KMS-11 (cell line): ENCODE data around the gene PHACTR3.

Experiments
- H2AFZ ChIP-seq: fragments of 200-600 bp; sonication (generic); 2 replicates; pipeline ENCODE4 v1.6.1; 2016; ENCODE audit warnings: antibody characterized with exemption, mixed run types, low read depth
- H3K27ac ChIP-seq: fragments of 200-600 bp; sonication (generic); 2 replicates; pipeline ENCODE4 v1.6.1; 2016; ENCODE audit warnings: mild to moderate bottlenecking, mixed run types
- H3K27me3 ChIP-seq: fragments of 200-600 bp; sonication (generic); 2 replicates; pipeline ENCODE4 v1.6.1; 2017; ENCODE audit warnings: mild to moderate bottlenecking, low read depth, mixed run types, moderate library complexity; ENCODE audit not compliant: insufficient read depth
- H3K36me3 ChIP-seq: fragments of 200-600 bp; sonication (generic); 2 replicates; pipeline ENCODE4 v1.6.1; 2017; ENCODE audit warnings: mild to moderate bottlenecking, mixed run types; ENCODE audit not compliant: insufficient read depth
- H3K4me1 ChIP-seq: fragments of 200-600 bp; sonication (generic); 2 replicates; pipeline ENCODE4 v1.6.1; 2016; ENCODE audit warnings: mild to moderate bottlenecking, low read depth, mixed run types; ENCODE audit not compliant: poor library complexity, severe bottlenecking
- H3K4me2 ChIP-seq: fragments of 200-600 bp; sonication (generic); 2 replicates; pipeline ENCODE4 v1.7.0; 2016; ENCODE audit warnings: mild to moderate bottlenecking, mixed run types
- H3K4me3 ChIP-seq: fragments of 200-600 bp; sonication (generic); IDR thresholded peaks from 2 replicates; pipeline ENCODE4 v1.6.1; 2017; ENCODE audit warnings: low read depth, low read length, mixed read lengths; ENCODE audit not compliant: insufficient read depth
- H3K79me2 ChIP-seq: fragments of 200-600 bp; sonication (generic); 2 replicates; pipeline ENCODE4 v1.6.1; 2016; ENCODE audit warnings: low read depth, mixed run types; ENCODE audit not compliant: insufficient read depth
- H3K9ac ChIP-seq: fragments of 200-600 bp; sonication (generic); 2 replicates; pipeline ENCODE4 v1.6.1; 2016; ENCODE audit warnings: mild to moderate bottlenecking, mixed run types
- H4K20me1 ChIP-seq: fragments of 200-600 bp; sonication (generic); 2 replicates; pipeline ENCODE4 v1.6.1; 2016; ENCODE audit warnings: mild to moderate bottlenecking, mixed run types; ENCODE audit not compliant: insufficient read depth
- CTCF ChIP-seq: fragments of 200-600 bp; sonication (generic); conservative IDR thresholded peaks from 2 replicates; pipeline ENCODE4 v1.6.1; 2017; ENCODE audit warnings: low read depth, mild to moderate bottlenecking, antibody characterized with exemption, low read length, moderate library complexity, mixed read lengths

The PHACTR3 gene

GRCh38 chr20:59623133-59623532 lies 18.8 kb downstream of the PHACTR3 start:
- H3K4me1 ChIP-seq = no peaks in the 10 kb centered on the region
- peaks cover 10% of the 10 kb centered on the region; the same call in 1 of the 2 replicates for H3K27me3 ChIP-seq
- no peak overlapping the region for H2AFZ ChIP-seq
- H3K36me3 ChIP-seq = no peaks in the 10 kb centered on the region
- no peak overlapping the region for H3K9ac ChIP-seq
- no peak overlapping the region for H3K4me2 ChIP-seq
- no peaks in the 10 kb centered on the region for H4K20me1 ChIP-seq
- TF ChIP-seq CTCF = no peak
- no peak overlapping the region for H3K4me3 ChIP-seq
- no peaks in the 10 kb centered on the region for H3K79me2 ChIP-seq
- no peak overlapping the region for H3K27ac ChIP-seq

- no peaks in the 10 kb centered on the region for H4K20me1 ChIP-seq
- no peak overlapping the region for H3K9ac ChIP-seq
- no peaks in the 10 kb centered on the region for H3K4me1 ChIP-seq
- TF ChIP-seq CTCF = no peak
- no peaks in the 10 kb centered on the region for H3K36me3 ChIP-seq
- no peak overlapping the region for H3K4me3 ChIP-seq
- H3K27me3 ChIP-seq = peaks cover 11% of the 10 kb centered on the region; the same call in 1 of the 2 replicates
- H3K79me2 ChIP-seq = no peaks in the 10 kb centered on the region
- no peak overlapping the region for H3K4me2 ChIP-seq
- no peak overlapping the region for H2AFZ ChIP-seq
- H3K27ac ChIP-seq = no peak overlapping the region
Observed at GRCh38 chr20:59623583-59623982, 19.2 kb downstream of the PHACTR3 start.

- no peak overlapping the region for H3K4me3 ChIP-seq
- H3K79me2 ChIP-seq = no peaks in the 10 kb centered on the region
- no peaks in the 10 kb centered on the region for H3K36me3 ChIP-seq
- no peak overlapping the region for H3K4me2 ChIP-seq
- no peak for TF ChIP-seq CTCF
- H3K9ac ChIP-seq = no peak overlapping the region
- no peaks in the 10 kb centered on the region for H4K20me1 ChIP-seq
- no peak overlapping the region for H2AFZ ChIP-seq
- no peaks in the 10 kb centered on the region for H3K4me1 ChIP-seq
- peaks cover 16% of the 10 kb centered on the region; the same call in 1 of the 2 replicates for H3K27me3 ChIP-seq
- H3K27ac ChIP-seq = no peak overlapping the region
Observed at GRCh38 chr20:59624401-59624800, 20.1 kb downstream of the PHACTR3 start.

GRCh38 chr20:59625214-59625922 lies 21.0 kb downstream of the PHACTR3 start:
- Histone ChIP-seq H3K9ac (no peak overlapping the region), H3K27me3 (peaks cover 14% of the 10 kb centered on the region; the same call in 1 of the 2 replicates), H2AFZ (no peak overlapping the region), H3K4me3 (no peak overlapping the region), H3K27ac (no peak overlapping the region), H4K20me1 (no peaks in the 10 kb centered on the region), H3K36me3 (no peaks in the 10 kb centered on the region), H3K4me1 (no peaks in the 10 kb centered on the region), H3K4me2 (no peak overlapping the region), H3K79me2 (no peaks in the 10 kb centered on the region)
- TF ChIP-seq CTCF = no peak
